HAP-1 (cell line): ENCODE data around the gene BBC3.
"Not testable (repeated sequence)": the region's sequence is repeated elsewhere in the genome, so short reads cannot be mapped to it uniquely, and the experiment has no call there.

Experiments
- DNase-seq, 2 experiments: peaks; one replicate each; pipeline ENCODE4 v3.0.0-alpha.2; 2016 to 2020; ENCODE audit warnings: low spot score in 2 of 2
- H3K27me3 ChIP-seq: fragments of 250-450 bp; sonication (Bioruptor Pico); 2 replicates; pipeline ENCODE4 v1.5.1; 2020; ENCODE audit warnings: low read depth, mild to moderate bottlenecking, moderate library complexity
- H3K36me3 ChIP-seq: fragments of 250-450 bp; sonication (Bioruptor Pico); replicated peaks from 2 replicates; pipeline ENCODE4 v1.5.1; 2020; ENCODE audit warnings: mild to moderate bottlenecking
- H3K4me1 ChIP-seq: fragments of 250-450 bp; sonication (Bioruptor Pico); 2 replicates; pipeline ENCODE4 v1.5.1; 2020; ENCODE audit warnings: mild to moderate bottlenecking
- H3K4me3 ChIP-seq: fragments of 250-450 bp; sonication (Bioruptor Pico); 2 replicates; pipeline ENCODE4 v1.5.1; 2020; ENCODE audit warnings: mild to moderate bottlenecking, moderate library complexity
- H3K9me3 ChIP-seq: fragments of 250-450 bp; sonication (Bioruptor Pico); 2 replicates; pipeline ENCODE4 v1.5.1; 2020; ENCODE audit warnings: mild to moderate bottlenecking, moderate library complexity
- in situ Hi-C: fragments of 300-500 bp; cut with MboI; formaldehyde crosslinking; loops from 3 replicates; pipeline ENCODE4 v1.14.3; 2020; ENCODE audit warnings: low sequenced_read_pairs, inconsistent platforms, mixed read lengths

Gene BBC3

GRCh38 chr19:47267350-47267759, 36.4 kb upstream of the BBC3 start:
- peaks cover 44% of the 10 kb centered on the region for H3K36me3 ChIP-seq
- in situ Hi-C loops: no loop called here
- DNase-seq: no peak

GRCh38 chr19:47266401-47266941, 35.5 kb upstream of the BBC3 start:
- no peaks in the 10 kb centered on the region for H3K4me1 ChIP-seq
- no peaks in the 10 kb centered on the region for H3K27me3 ChIP-seq
- DNase-seq: no peak
- no peak overlapping the region for H3K4me3 ChIP-seq
- H3K36me3 ChIP-seq: peaks cover 46% of the 10 kb centered on the region
- in situ Hi-C loops: no loop called here
- H3K9me3 ChIP-seq: no peaks in the 10 kb centered on the region

More at GRCh38 chr19:47267350-47267759, 36.4 kb upstream of the BBC3 start:
- H3K27me3 ChIP-seq: no peaks in the 10 kb centered on the region
- no peaks in the 10 kb centered on the region for H3K9me3 ChIP-seq
- peaks cover 3% of the 10 kb centered on the region for H3K4me1 ChIP-seq
- no peak overlapping the region for H3K4me3 ChIP-seq

GRCh38 chr19:47264629-47265028, 33.6 kb upstream of the BBC3 start:
- no peaks in the 10 kb centered on the region for H3K4me1 ChIP-seq
- no peaks in the 10 kb centered on the region for H3K9me3 ChIP-seq
- no peaks in the 10 kb centered on the region for H3K27me3 ChIP-seq
- H3K36me3 ChIP-seq: peaks cover 54% of the 10 kb centered on the region
- DNase-seq: no peak
- in situ Hi-C loops: no loop called here
- H3K4me3 ChIP-seq: no peak overlapping the region

GRCh38 chr19:47261946-47262793, 31.2 kb upstream of the BBC3 start:
- H3K36me3 ChIP-seq: peaks cover 67% of the 10 kb centered on the region
- H3K9me3 ChIP-seq, DNase-seq, H3K4me3 ChIP-seq, H3K27me3 ChIP-seq, H3K4me1 ChIP-seq, in situ Hi-C loops: not testable (repeated sequence)

GRCh38 chr19:47260476-47260875, 29.5 kb upstream of the BBC3 start:
- no peak for DNase-seq
- peaks cover 61% of the 10 kb centered on the region for H3K36me3 ChIP-seq
- H3K27me3 ChIP-seq: no peaks in the 10 kb centered on the region
- H3K4me3 ChIP-seq: no peak overlapping the region
- H3K4me1 ChIP-seq: peaks cover 15% of the 10 kb centered on the region
- in situ Hi-C loops: no loop called here
- H3K9me3 ChIP-seq: no peaks in the 10 kb centered on the region

GRCh38 chr19:47258895-47259555, 28.0 kb upstream of the BBC3 start:
- DNase-seq: no peak
- H3K27me3 ChIP-seq: no peaks in the 10 kb centered on the region
- peaks cover 16% of the 10 kb centered on the region for H3K4me1 ChIP-seq
- H3K36me3 ChIP-seq: peaks cover 48% of the 10 kb centered on the region
- H3K9me3 ChIP-seq: no peaks in the 10 kb centered on the region
- H3K4me3 ChIP-seq: no peak overlapping the region
- in situ Hi-C loops: no loop called here

GRCh38 chr19:47258434-47258833, 27.4 kb upstream of the BBC3 start:
- H3K27me3 ChIP-seq: no peaks in the 10 kb centered on the region
- peak overlapping the region; percentile 57; the same call in 1 of the 2 replicates for H3K4me3 ChIP-seq
- DNase-seq: no peak
- in situ Hi-C loops: no loop called here
- no peaks in the 10 kb centered on the region for H3K9me3 ChIP-seq
- H3K36me3 ChIP-seq: peaks cover 46% of the 10 kb centered on the region
- peaks cover 21% of the 10 kb centered on the region for H3K4me1 ChIP-seq

- peak in 1 of 2 experiments; percentile 57 for DNase-seq
- H3K36me3 ChIP-seq: peaks cover 41% of the 10 kb centered on the region
- in situ Hi-C loops: no loop called here
These were observed 26.6 kb upstream of the BBC3 start for GRCh38 chr19:47257411-47258169.

GRCh38 chr19:47256693-47257410, 25.9 kb upstream of the BBC3 start:
- H3K4me3 ChIP-seq: peak overlapping the region; percentile 57
- no peaks in the 10 kb centered on the region for H3K27me3 ChIP-seq
- DNase-seq: peak; percentile 99 to 100
- no peaks in the 10 kb centered on the region for H3K9me3 ChIP-seq
- peaks cover 36% of the 10 kb centered on the region for H3K36me3 ChIP-seq
- in situ Hi-C loops: no loop called here
- H3K4me1 ChIP-seq: peaks cover 28% of the 10 kb centered on the region

More at GRCh38 chr19:47257411-47258169, 26.6 kb upstream of the BBC3 start:
- H3K4me1 ChIP-seq: peaks cover 28% of the 10 kb centered on the region
- peak overlapping the region; percentile 57 for H3K4me3 ChIP-seq
- H3K27me3 ChIP-seq: no peaks in the 10 kb centered on the region
- H3K9me3 ChIP-seq: no peaks in the 10 kb centered on the region

GRCh38 chr19:47255879-47256692, 25.1 kb upstream of the BBC3 start, which contains the start of gene CCDC9:
TSS of gene CCDC9 (plus strand) at chr19:47256525. CDS start at chr19:47258401, 1,876 bp downstream.
- in situ Hi-C loops: no loop called here
- no peaks in the 10 kb centered on the region for H3K27me3 ChIP-seq
- DNase-seq: peak; percentile 93 to 97
- H3K9me3 ChIP-seq: no peaks in the 10 kb centered on the region
- peaks cover 29% of the 10 kb centered on the region for H3K4me1 ChIP-seq
- H3K4me3 ChIP-seq: peak within 1 kb of the TSS; percentile 57
- peaks cover 33% of the 10 kb centered on the region for H3K36me3 ChIP-seq

GRCh38 chr19:47253970-47254369, 23.0 kb upstream of the BBC3 start:
- in situ Hi-C loops: no loop called here
- Histone ChIP-seq H3K9me3 (no peaks in the 10 kb centered on the region), H3K27me3 (no peaks in the 10 kb centered on the region), H3K36me3 (peaks cover 11% of the 10 kb centered on the region), H3K4me3 (no peak overlapping the region), H3K4me1 (peaks cover 35% of the 10 kb centered on the region)
- no peak for DNase-seq

- DNase-seq: peak; percentile 75 to 91
- Histone ChIP-seq H3K27me3 (no peaks in the 10 kb centered on the region), H3K9me3 (no peaks in the 10 kb centered on the region), H3K4me1 (peaks cover 34% of the 10 kb centered on the region), H3K4me3 (no peak overlapping the region), H3K36me3 (peaks cover 6% of the 10 kb centered on the region)
- in situ Hi-C loops: no loop called here
These were observed 22.5 kb upstream of the BBC3 start for GRCh38 chr19:47253467-47253881.
